Measurements from ENCODE around the gene EPAS1.

DNA sequence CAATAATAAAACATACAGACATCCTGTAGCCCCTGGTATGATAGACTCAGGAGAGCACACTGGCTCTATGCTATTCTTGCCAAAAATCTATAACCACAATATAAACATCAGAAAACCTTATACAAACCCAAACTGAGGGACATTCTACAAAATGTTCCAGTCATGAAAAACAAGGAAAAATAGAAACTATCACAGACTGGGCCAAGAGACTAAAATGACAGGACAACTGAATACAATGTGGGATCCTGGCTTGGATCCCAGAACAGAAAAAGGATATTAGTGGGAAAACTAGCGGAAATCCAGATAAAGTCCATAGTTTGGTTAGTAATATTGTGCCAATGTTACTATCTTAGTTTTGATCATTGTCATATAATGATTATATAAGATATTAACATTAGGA, 29.6 kb upstream of the EPAS1 start:
- TF ChIP-seq, protein P1, sequence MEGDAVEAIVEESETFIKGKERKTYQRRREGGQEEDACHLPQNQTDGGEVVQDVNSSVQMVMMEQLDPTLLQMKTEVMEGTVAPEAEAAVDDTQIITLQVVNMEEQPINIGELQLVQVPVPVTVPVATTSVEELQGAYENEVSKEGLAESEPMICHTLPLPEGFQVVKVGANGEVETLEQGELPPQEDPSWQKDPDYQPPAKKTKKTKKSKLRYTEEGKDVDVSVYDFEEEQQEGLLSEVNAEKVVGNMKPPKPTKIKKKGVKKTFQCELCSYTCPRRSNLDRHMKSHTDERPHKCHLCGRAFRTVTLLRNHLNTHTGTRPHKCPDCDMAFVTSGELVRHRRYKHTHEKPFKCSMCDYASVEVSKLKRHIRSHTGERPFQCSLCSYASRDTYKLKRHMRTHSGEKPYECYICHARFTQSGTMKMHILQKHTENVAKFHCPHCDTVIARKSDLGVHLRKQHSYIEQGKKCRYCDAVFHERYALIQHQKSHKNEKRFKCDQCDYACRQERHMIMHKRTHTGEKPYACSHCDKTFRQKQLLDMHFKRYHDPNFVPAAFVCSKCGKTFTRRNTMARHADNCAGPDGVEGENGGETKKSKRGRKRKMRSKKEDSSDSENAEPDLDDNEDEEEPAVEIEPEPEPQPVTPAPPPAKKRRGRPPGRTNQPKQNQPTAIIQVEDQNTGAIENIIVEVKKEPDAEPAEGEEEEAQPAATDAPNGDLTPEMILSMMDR (IDR thresholded peaks at IDR 0.05) = no peak
- TF ChIP-seq POLR2AphosphoS5 (IDR thresholded peaks at IDR 0.05; ENCODE audit: low read depth, low read length) (no peak), SIN3A (IDR thresholded peaks at IDR 0.05; ENCODE audit: borderline replicate concordance, insufficient read depth, low read depth, low read length) (no peak)
- TF ChIP-seq, protein P2, sequence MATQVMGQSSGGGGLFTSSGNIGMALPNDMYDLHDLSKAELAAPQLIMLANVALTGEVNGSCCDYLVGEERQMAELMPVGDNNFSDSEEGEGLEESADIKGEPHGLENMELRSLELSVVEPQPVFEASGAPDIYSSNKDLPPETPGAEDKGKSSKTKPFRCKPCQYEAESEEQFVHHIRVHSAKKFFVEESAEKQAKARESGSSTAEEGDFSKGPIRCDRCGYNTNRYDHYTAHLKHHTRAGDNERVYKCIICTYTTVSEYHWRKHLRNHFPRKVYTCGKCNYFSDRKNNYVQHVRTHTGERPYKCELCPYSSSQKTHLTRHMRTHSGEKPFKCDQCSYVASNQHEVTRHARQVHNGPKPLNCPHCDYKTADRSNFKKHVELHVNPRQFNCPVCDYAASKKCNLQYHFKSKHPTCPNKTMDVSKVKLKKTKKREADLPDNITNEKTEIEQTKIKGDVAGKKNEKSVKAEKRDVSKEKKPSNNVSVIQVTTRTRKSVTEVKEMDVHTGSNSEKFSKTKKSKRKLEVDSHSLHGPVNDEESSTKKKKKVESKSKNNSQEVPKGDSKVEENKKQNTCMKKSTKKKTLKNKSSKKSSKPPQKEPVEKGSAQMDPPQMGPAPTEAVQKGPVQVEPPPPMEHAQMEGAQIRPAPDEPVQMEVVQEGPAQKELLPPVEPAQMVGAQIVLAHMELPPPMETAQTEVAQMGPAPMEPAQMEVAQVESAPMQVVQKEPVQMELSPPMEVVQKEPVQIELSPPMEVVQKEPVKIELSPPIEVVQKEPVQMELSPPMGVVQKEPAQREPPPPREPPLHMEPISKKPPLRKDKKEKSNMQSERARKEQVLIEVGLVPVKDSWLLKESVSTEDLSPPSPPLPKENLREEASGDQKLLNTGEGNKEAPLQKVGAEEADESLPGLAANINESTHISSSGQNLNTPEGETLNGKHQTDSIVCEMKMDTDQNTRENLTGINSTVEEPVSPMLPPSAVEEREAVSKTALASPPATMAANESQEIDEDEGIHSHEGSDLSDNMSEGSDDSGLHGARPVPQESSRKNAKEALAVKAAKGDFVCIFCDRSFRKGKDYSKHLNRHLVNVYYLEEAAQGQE (IDR thresholded peaks at IDR 0.05; ENCODE audit: insufficient read depth in 1 of 2, low read depth in 2 of 2, low read length in 1 of 2) = no peak

Data from Panc1 (cell line).